Gastrocnemius medialis (tissue), 4 donors: ENCODE results near the gene NFKBIZ.

Experiments used
- CTCF ChIP-seq, 5 experiments: fragments of 450-650 bp in 3 of 5; fragments of 200-600 bp in 2 of 5; sonication (generic) in 2 of 5; IDR thresholded peaks in 4 of 5; conservative IDR thresholded peaks in 1 of 5; 1 replicate in 4 of 5; 2 replicates in 1 of 5; pipeline ENCODE4 v1.5.1; 2016 to 2019; ENCODE audit warnings: antibody characterized with exemption in 5 of 5, mild to moderate bottlenecking in 3 of 5, moderate library complexity in 3 of 5
- POLR2A ChIP-seq, 2 donors: fragments of 450-650 bp; IDR thresholded peaks; one replicate each; pipeline ENCODE4 v1.6.1; 2017; ENCODE audit warnings: antibody characterized with exemption in 2 of 2, mild to moderate bottlenecking in 2 of 2, moderate library complexity in 2 of 2

GRCh38 chr3:101857301-101857741 is 8.0 kb downstream of the NFKBIZ start:
- TF ChIP-seq CTCF (IDR thresholded peaks at IDR 0.05 in 4 of 5, conservative IDR thresholded peaks at IDR 0.05 in 1 of 5): no peak
- no peak for TF ChIP-seq POLR2A (IDR thresholded peaks at IDR 0.05)
